ENCODE results near the gene CERK. TPM values are rescaled to one million over a fixed set of nuclear protein-coding genes. Genes with fewer than 3 reads are reported as not detected.

CERK gene, protein sequence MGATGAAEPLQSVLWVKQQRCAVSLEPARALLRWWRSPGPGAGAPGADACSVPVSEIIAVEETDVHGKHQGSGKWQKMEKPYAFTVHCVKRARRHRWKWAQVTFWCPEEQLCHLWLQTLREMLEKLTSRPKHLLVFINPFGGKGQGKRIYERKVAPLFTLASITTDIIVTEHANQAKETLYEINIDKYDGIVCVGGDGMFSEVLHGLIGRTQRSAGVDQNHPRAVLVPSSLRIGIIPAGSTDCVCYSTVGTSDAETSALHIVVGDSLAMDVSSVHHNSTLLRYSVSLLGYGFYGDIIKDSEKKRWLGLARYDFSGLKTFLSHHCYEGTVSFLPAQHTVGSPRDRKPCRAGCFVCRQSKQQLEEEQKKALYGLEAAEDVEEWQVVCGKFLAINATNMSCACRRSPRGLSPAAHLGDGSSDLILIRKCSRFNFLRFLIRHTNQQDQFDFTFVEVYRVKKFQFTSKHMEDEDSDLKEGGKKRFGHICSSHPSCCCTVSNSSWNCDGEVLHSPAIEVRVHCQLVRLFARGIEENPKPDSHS
- 54.4 and 54.8 TPM in 2 replicates for total RNA-seq

DNA sequence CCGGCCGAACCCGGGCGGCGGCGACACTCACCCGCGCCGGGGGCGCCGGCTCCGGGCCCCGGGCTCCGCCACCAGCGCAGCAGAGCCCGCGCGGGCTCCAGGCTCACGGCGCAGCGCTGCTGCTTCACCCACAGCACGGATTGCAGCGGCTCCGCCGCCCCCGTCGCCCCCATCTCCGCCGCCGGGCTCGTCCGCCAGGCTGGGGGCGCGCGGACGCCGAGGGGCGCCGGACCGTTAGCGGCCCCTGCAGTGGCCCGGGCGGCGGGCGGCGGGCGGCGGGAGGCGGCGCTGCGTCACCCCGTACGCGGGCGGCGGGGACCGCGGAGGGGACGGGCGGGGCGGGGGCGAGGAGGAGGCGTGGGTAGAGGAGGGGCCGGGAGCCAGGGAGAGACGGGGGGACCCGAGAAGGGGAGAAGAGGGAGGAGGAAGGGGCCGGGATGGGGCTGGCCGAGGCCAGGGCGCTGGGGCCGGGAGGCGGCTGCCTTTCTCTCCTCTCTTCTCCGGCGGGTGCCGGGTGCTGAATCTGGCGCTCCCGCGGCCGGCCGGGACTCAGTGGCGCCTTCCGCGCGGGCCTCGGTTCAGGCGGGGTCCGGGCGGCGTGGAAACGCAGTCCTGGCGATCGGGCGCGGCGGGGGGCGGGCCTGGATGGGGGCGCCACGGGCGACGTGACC, at the start of gene CERK:
TSS of gene CERK (minus strand) at position 277 of the 671 bp plus-strand sequence. CDS start at position 173, 104 bp downstream.

DNA sequence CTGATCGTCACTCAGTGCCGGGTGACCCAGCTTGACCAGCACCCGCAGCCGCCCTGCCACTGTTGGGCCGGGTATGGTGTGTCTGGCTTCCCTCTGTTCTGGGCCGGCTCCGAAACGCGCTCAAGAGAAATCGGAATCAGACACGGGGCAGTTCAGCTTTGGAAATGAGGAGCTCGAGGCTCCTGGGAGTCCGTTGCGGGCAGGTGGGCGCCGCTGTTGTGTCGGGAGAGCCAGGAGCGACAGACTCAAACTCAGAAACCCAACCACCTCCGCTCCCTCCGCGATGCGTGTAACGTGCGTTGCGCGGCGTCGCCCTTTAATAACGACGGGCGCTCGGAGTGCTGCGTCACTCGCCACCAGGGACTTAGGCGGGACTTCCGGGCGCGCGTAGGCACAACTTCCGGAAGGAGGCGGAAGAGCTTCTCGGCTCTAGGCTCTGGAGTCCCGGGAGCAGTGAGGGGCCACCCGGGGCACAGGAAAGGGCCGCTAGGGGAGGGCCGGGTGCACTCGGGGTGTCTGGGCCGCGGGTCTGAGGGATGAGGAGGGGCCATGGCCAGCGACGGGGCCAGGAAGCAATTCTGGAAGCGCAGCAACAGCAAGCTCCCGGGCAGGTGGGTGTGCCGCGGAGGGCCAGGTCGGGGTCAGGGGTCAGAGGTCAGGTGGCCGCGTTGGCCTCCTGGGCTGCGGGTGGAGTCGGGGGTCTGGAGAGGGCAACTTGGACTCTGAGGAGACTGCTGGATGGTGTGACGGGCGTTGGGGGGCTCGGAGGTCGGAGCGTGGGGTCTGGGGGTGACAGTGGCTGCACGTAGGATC, 24.4 kb upstream of the CERK start, which contains the start of gene TBC1D22A:
TSS of gene TBC1D22A (plus strand) at position 413 of the 813 bp plus-strand sequence. CDS start at position 550, 137 bp downstream.

Other genes with a start within 250 kb of the CERK start
- gene CELSR1, start 200.6 kb downstream of the CERK start, total RNA-seq = 1.6 and 1.8 TPM in 2 replicates
- 25.4 and 27.2 TPM in 2 replicates for gene GRAMD4, start 117.9 kb downstream of the CERK start, total RNA-seq
- 11.6 and 12.6 TPM in 2 replicates for gene TBC1D22A, start 24.4 kb upstream of the CERK start, total RNA-seq

All from aortic smooth muscle cell (primary cell).